GM12873 (cell line): Measurements from ENCODE around the gene HSPA5.

Experiments used
- CTCF ChIP-seq: IDR thresholded peaks from 2 replicates; pipeline ENCODE4 v1.5.1; 2012; ENCODE audit warnings: low read depth, mild to moderate bottlenecking, moderate library complexity, low read length, control low read depth; ENCODE audit not compliant: insufficient read depth; ENCODE audit errors: missing control alignments

The HSPA5 gene

GRCh38 chr9:125239631-125240597 lies 1.2 kb downstream of the HSPA5 start:
- TF ChIP-seq CTCF = no peak

- TF ChIP-seq CTCF = no peak
These were observed 2.2 kb downstream of the HSPA5 start for GRCh38 chr9:125238915-125239446.

- TF ChIP-seq CTCF = no peak
These were observed 2.8 kb downstream of the HSPA5 start for GRCh38 chr9:125238127-125238914.

- no peak for TF ChIP-seq CTCF
These were observed 5.2 kb downstream of the HSPA5 start for GRCh38 chr9:125235804-125236519.

GRCh38 chr9:125233678-125234077 lies 7.5 kb downstream of the HSPA5 start:
- no peak for TF ChIP-seq CTCF

- TF ChIP-seq CTCF = no peak
These were observed 13.4 kb downstream of the HSPA5 start for GRCh38 chr9:125227761-125228160.

- no peak for TF ChIP-seq CTCF
These were observed 22.5 kb downstream of the HSPA5 start for GRCh38 chr9:125218621-125219020.
